WERI-Rb-1 (cell line): Measurements from ENCODE around the gene BEST3.

Experiments
- DNase-seq: peaks from one replicate; pipeline ENCODE4 v3.0.0-alpha.2; 2020
- H3K27ac ChIP-seq: fragments of 250-450 bp; sonication (Bioruptor Pico); 2 replicates; pipeline ENCODE4 v1.5.1; 2020; ENCODE audit warnings: mild to moderate bottlenecking, moderate library complexity
- H3K27me3 ChIP-seq: fragments of 250-450 bp; sonication (Bioruptor Pico); 2 replicates; pipeline ENCODE4 v1.5.1; 2021; ENCODE audit warnings: mild to moderate bottlenecking, low read depth, moderate library complexity; ENCODE audit not compliant: insufficient read depth, severe bottlenecking
- H3K36me3 ChIP-seq: fragments of 250-450 bp; sonication (Bioruptor Pico); 2 replicates; pipeline ENCODE4 v1.5.1; 2020; ENCODE audit warnings: mild to moderate bottlenecking, moderate library complexity
- H3K4me3 ChIP-seq: 2 replicates; pipeline ENCODE4 v1.5.1; 2011; ENCODE audit warnings: low read depth, mild to moderate bottlenecking, control low read depth, low read length
- H3K9me3 ChIP-seq: fragments of 250-450 bp; sonication (Bioruptor Pico); 2 replicates; pipeline ENCODE4 v1.5.1; 2021; ENCODE audit warnings: mild to moderate bottlenecking, moderate library complexity; ENCODE audit not compliant: severe bottlenecking
- TF ChIP-seq, protein P1 (sequence below): IDR thresholded peaks from 2 replicates; pipeline ENCODE4 v1.5.1; 2011; ENCODE audit warnings: low read depth, mild to moderate bottlenecking, control low read depth, inconsistent platforms, low read length

Gene BEST3

DNA sequence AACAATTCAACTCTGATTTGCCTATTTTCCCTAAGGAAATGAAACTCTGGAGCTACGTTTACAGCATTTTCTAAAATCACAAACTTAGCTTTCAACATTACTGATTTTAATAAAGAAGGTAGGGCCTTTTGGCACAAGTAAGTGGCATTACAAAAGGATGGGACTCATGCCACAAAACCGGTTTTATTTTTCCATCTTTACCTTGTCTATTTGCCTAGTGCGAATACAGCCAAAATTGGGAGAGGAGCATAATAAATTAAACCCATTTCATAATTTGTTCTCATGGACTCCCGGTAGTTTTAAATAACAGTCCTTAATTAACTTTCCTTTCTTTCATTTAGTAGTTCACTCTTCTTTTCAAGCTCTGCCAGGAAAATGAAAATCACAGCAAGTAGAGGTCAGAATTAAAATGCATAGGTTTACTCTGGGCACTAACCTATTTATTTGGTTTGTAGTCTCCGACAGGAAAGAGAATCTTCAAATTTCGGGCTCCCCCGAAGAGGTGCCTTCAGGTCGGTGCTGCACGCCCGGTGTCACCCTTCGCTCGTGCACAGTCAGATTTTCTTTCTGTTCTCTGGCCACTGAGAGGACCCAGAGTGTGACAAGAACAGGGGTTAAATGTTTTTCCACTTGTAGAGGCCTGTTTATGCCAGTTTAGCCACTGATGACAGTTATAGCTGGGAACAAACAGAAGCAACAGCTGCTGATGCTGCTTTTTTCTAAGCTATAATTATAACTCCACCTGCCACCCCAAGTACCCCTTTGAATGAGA is at the start of gene BEST3:
Gene BEST3 (minus strand): TSS at position 535 of the 772 bp plus-strand sequence. CDS start 1,505 bp downstream, outside the sequence.
- no peaks in the 10 kb centered on the region for H3K9me3 ChIP-seq
- H3K27ac ChIP-seq: no peak within 1 kb of the TSS
- H3K36me3 ChIP-seq: no peaks in the 10 kb centered on the region
- no peak within 1 kb of the TSS for H3K4me3 ChIP-seq
- TF ChIP-seq, protein P1, sequence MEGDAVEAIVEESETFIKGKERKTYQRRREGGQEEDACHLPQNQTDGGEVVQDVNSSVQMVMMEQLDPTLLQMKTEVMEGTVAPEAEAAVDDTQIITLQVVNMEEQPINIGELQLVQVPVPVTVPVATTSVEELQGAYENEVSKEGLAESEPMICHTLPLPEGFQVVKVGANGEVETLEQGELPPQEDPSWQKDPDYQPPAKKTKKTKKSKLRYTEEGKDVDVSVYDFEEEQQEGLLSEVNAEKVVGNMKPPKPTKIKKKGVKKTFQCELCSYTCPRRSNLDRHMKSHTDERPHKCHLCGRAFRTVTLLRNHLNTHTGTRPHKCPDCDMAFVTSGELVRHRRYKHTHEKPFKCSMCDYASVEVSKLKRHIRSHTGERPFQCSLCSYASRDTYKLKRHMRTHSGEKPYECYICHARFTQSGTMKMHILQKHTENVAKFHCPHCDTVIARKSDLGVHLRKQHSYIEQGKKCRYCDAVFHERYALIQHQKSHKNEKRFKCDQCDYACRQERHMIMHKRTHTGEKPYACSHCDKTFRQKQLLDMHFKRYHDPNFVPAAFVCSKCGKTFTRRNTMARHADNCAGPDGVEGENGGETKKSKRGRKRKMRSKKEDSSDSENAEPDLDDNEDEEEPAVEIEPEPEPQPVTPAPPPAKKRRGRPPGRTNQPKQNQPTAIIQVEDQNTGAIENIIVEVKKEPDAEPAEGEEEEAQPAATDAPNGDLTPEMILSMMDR: no peak
- no peaks in the 10 kb centered on the region for H3K27me3 ChIP-seq
- no peak for DNase-seq

DNA sequence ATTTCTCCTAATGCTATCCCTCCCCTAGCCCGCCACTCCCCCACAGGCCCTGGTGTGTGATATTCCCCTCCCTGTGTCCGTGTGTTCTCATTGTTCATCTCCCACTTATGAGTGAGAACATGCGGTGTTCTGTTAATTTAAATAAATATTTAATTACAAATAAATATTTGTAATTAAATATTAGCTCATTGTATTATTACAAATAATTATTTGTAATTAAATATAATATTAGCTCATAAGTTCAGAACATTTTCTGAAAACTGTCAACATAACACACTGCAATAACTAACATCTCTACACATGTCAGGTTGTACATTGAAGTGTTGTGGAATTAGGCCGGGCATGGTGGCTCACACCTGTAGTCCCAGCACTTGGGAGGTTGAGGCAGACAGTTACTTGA is 45.0 kb upstream of the BEST3 start:
- no peaks in the 10 kb centered on the region for H3K27me3 ChIP-seq
- TF ChIP-seq, protein P1: no peak
- DNase-seq: no peak
- H3K4me3 ChIP-seq: no peak overlapping the region
- no peaks in the 10 kb centered on the region for H3K36me3 ChIP-seq
- no peak overlapping the region for H3K27ac ChIP-seq
- no peaks in the 10 kb centered on the region for H3K9me3 ChIP-seq

DNA sequence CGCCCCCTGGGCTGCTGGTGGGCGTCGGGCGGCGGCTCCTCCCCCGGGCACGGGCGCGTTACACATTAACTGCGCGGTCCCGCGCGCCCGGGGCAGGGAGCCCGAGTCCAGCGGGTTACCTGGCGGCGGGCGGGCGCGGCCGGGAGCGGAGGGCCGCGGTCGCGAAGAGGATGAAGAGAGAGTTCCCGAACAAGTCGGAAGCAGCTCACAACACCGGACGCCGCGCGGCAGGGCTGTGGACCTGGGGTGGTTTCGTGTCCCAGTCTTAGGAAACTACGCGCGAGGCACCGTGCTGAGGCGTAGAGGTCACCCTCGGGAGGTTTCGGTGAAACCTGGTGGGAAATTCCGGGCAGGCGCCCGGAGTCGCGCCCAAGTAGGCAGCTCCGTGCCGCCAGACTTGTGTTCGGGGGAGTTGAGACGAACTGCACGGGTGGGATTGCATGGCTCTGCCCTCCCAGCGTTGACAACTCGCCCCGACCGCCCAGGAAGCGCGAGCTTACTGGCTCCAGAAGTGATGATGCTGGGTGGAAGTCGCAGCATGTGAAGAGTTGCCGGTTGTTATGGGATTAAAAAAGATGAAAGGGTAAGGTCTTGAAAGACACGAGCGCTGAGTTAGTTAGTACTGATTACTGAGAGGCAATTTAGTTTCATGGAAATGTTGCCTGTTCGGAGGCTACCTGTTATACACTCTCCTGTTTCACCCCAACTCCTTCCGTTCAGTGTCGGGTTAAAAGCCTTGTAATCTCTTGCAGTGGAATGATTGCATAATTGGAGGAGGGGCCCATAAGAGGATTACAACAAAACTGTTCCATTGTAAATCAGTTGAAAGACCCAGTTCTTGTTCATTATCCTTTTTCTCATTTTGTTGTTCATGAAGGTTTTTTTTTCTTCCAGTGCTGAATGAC is 40.4 kb upstream of the BEST3 start:
- Histone ChIP-seq H3K4me3 (peak overlapping the region; percentile 77), H3K36me3 (peaks cover 2% of the 10 kb centered on the region; the same call in 1 of the 2 replicates), H3K27me3 (no peaks in the 10 kb centered on the region), H3K9me3 (no peaks in the 10 kb centered on the region), H3K27ac (peak overlapping the region; percentile 83)
- peak; percentile 45 for DNase-seq
- TF ChIP-seq, protein P1: no peak

DNA sequence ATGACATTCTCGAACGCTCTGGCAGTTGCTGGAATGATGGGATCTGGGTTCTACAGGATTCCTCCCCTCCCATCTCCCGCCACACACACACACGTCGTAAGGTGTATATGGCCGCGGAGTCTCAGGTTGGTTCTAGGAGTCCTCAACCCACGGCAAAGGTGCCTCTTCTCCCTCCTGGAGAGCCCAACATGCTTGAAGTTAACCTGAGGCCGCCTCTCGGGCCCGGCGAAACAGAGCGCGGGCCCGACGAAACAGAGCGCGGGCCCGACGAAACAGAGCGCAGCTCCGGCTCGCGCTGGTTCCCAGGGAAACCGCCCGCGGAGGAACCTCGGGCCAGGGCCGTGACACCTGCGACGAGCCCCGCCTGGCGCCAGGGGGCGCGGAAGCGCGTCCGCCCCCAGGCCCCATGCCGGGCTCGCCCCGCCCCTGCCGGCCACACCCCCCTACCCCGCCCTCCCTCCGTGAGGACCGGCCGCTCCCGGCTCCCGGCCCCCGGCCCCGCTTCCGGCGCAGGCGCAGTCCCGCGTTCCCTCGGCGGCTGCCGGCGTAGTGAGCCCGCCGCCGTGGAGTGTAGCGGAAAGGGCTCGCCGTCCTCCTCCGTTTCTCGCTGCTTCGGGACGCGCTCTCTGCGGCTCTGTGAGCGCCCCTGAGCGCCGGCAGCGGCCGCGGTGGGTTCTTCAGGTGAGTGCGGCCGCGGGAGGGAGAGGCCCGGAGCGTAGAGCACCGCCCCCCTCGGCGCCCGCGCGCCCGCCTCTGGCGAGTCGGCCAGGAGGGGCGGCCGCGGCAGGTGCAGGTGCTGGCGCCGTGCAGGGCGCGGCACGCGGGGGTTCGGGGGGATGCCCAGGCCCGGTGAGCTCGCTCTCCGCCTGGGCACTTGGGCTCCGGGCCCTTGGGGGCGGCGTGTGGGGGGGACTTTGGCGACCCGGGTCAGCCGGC is 39.5 kb upstream of the BEST3 start, which contains the start of gene RAB3IP:
Gene RAB3IP (plus strand): TSS at position 510 of the 936 bp plus-strand sequence. CDS start 16,549 bp downstream, outside the sequence.
- peak; percentile 90 for DNase-seq
- Histone ChIP-seq H3K4me3 (peak within 1 kb of the TSS; percentile 77), H3K36me3 (peaks cover 2% of the 10 kb centered on the region; the same call in 1 of the 2 replicates), H3K27ac (peak within 1 kb of the TSS; percentile 84), H3K27me3 (no peaks in the 10 kb centered on the region), H3K9me3 (no peaks in the 10 kb centered on the region)
- TF ChIP-seq, protein P1: peak; percentile 76

DNA sequence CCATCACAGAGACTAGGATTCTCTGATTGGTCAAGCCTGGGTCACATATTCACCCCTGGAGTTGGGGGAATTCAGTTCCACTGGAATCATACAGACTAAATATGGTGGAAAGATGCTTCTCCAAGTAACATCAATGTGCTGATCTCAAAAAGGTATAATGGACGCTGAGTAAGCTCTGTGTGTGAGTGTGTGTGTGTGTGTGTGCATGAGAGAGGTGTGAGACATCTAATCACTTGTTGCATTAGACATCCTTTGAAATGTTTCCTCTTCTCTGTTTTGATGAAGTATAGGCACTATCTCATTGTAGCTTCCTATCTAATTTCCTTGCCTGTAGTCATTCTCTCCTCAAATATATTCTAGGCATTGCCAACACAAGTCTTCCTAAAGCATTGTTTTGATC is 34.5 kb upstream of the BEST3 start:
- TF ChIP-seq, protein P1: no peak
- no peaks in the 10 kb centered on the region for H3K9me3 ChIP-seq
- no peak overlapping the region for H3K4me3 ChIP-seq
- DNase-seq: no peak
- H3K27ac ChIP-seq: no peak overlapping the region
- H3K36me3 ChIP-seq: no peaks in the 10 kb centered on the region
- no peaks in the 10 kb centered on the region for H3K27me3 ChIP-seq
